Hematopoietic multipotent progenitor cell treated with erythropoietin and hydrocortisone succinate and interleukin-3 and kit ligand, for 15 days (in vitro differentiated cells): ENCODE data around the gene LCMT1.
"Not testable (repeated sequence)": the region's sequence is repeated elsewhere in the genome, so short reads cannot be mapped to it uniquely, and the experiment has no call there.

Experiments
- DNase-seq: peaks from one replicate; pipeline ENCODE4 v3.0.0-alpha.2; 2015; ENCODE audit warnings: low spot score

The LCMT1 gene

GRCh38 chr16:25143928-25144327, 32.4 kb downstream of the LCMT1 start:
- DNase-seq = no peak

GRCh38 chr16:25148568-25149215, 37.1 kb downstream of the LCMT1 start:
- DNase-seq = no peak

GRCh38 chr16:25151996-25152395, 40.5 kb downstream of the LCMT1 start:
- DNase-seq = no peak

GRCh38 chr16:25155553-25156460, 44.3 kb downstream of the LCMT1 start:
- no peak for DNase-seq

- DNase-seq = no peak
Measured at GRCh38 chr16:25157271-25157875, 45.8 kb downstream of the LCMT1 start.

GRCh38 chr16:25158401-25158800, 46.9 kb downstream of the LCMT1 start:
- no peak for DNase-seq

- DNase-seq = no peak
Measured at GRCh38 chr16:25161753-25162367, 50.3 kb downstream of the LCMT1 start.

- no peak for DNase-seq
Measured at GRCh38 chr16:25163683-25164082, 52.1 kb downstream of the LCMT1 start.

- no peak for DNase-seq
Measured at GRCh38 chr16:25165284-25165683, 53.7 kb downstream of the LCMT1 start.

GRCh38 chr16:25167920-25168319, 56.4 kb downstream of the LCMT1 start:
- not testable (repeated sequence) for DNase-seq

- DNase-seq = no peak
Measured at GRCh38 chr16:25171390-25171789, 59.8 kb downstream of the LCMT1 start.

GRCh38 chr16:25172831-25173230, 61.3 kb downstream of the LCMT1 start:
- no peak for DNase-seq

GRCh38 chr16:25174285-25174684, 62.7 kb downstream of the LCMT1 start:
- no peak for DNase-seq

- DNase-seq = no peak
Measured at GRCh38 chr16:25176136-25176535, 64.6 kb downstream of the LCMT1 start.

- no peak for DNase-seq
Measured at GRCh38 chr16:25177512-25177830, 65.9 kb downstream of the LCMT1 start.

- DNase-seq = no peak
Measured at GRCh38 chr16:25177831-25178688, 66.5 kb downstream of the LCMT1 start.

GRCh38 chr16:25181236-25181635, 69.7 kb downstream of the LCMT1 start:
- DNase-seq = not testable (repeated sequence)

- DNase-seq = no peak
Measured at GRCh38 chr16:25184771-25185170, 73.2 kb downstream of the LCMT1 start.

GRCh38 chr16:25187491-25187795, 75.9 kb downstream of the LCMT1 start:
- DNase-seq = no peak

GRCh38 chr16:25189305-25189704, 77.8 kb downstream of the LCMT1 start:
- no peak for DNase-seq

GRCh38 chr16:25192096-25192495, 80.6 kb downstream of the LCMT1 start:
- DNase-seq = no peak
